Peyer's patch (tissue), 4 donors: ENCODE measurements around the gene BMPER. TPM values are rescaled to one million over a fixed set of nuclear protein-coding genes. Genes with fewer than 3 reads are reported as not detected.

Experiments
- DNase-seq, 3 donors: peaks; one replicate each; pipeline ENCODE4 v3.0.0-alpha.2; 2017 to 2019
- H3K27ac ChIP-seq, 4 donors: fragments of 200-600 bp; sonication (generic); one replicate each; pipeline ENCODE4 v1.5.1; 2016 to 2019
- H3K27me3 ChIP-seq, 2 donors: fragments of 200-600 bp; sonication (generic); one replicate each; pipeline ENCODE4 v1.5.1; 2019
- H3K36me3 ChIP-seq, 3 donors: fragments of 200-600 bp; sonication (generic); one replicate each; pipeline ENCODE4 v1.5.1; 2016 to 2019
- H3K4me1 ChIP-seq, 4 donors: fragments of 200-600 bp; sonication (generic); one replicate each; pipeline ENCODE4 v1.5.1; 2016 to 2019
- H3K4me3 ChIP-seq, 4 donors: fragments of 200-600 bp; sonication (generic); 1 replicate in 3 of 4; 2 replicates in 1 of 4; pipeline ENCODE4 v1.5.1; 2016 to 2019; ENCODE audit warnings: mild to moderate bottlenecking in 1 of 4
- H3K9me3 ChIP-seq, 4 donors: fragments of 200-600 bp; sonication (generic); one replicate each; pipeline ENCODE4 v1.5.1; 2016 to 2019; ENCODE audit warnings: mild to moderate bottlenecking in 1 of 4
- POLR2A ChIP-seq, 2 donors: fragments of 450-650 bp; IDR thresholded peaks; one replicate each; pipeline ENCODE4 v1.5.1; 2017; ENCODE audit warnings: antibody characterized with exemption in 2 of 2, mild to moderate bottlenecking in 2 of 2, moderate library complexity in 2 of 2
- total RNA-seq, 4 donors: library from RNA; depleted of rRNA; stranded (reverse); fragments of >200 nt; gene quantifications; one replicate each; pipeline ENCODE4 v1.1.0, GENCODE V29; 2016
- TF ChIP-seq, protein P1 (sequence below), 6 experiments: fragments of 450-650 bp in 4 of 6; fragments of 200-600 bp in 2 of 6; sonication (generic) in 1 of 6; IDR thresholded peaks; one replicate each; pipeline ENCODE4 v1.5.1; 2017 to 2019; ENCODE audit warnings: antibody characterized with exemption in 6 of 6, mild to moderate bottlenecking in 3 of 6, moderate library complexity in 1 of 6

BMPER gene
- total RNA-seq, 4 donors from 2014 or later, result 4.0 to 50.3 (median 17.6) TPM

DNA sequence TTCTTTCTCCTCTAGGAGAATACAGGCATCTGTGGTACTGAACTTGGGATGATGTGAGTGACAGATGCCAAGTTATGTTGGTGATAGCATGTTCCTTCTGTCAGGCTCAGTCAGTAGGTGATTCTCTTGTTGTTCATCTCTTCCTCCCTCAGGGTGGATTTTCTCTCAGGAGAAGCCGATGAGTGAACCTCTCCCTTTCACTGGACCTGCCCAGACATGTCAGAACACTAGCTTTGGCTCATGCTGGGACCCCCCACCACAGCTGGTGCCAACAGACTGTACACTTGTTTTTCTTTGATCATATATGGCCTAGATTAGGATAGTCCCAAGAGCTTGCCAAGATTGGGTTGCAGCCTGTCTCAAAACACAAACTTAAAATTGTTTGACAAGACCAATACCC lies 129.4 kb downstream of the BMPER start:
- no peaks in the 10 kb centered on the region for H3K27me3 ChIP-seq
- H3K9me3 ChIP-seq, result no peaks in the 10 kb centered on the region
- no peaks in the 10 kb centered on the region for H3K36me3 ChIP-seq
- no peak for DNase-seq
- H3K27ac ChIP-seq, result no peak overlapping the region
- TF ChIP-seq POLR2A (IDR thresholded peaks at IDR 0.05), result no peak
- TF ChIP-seq, protein P1, sequence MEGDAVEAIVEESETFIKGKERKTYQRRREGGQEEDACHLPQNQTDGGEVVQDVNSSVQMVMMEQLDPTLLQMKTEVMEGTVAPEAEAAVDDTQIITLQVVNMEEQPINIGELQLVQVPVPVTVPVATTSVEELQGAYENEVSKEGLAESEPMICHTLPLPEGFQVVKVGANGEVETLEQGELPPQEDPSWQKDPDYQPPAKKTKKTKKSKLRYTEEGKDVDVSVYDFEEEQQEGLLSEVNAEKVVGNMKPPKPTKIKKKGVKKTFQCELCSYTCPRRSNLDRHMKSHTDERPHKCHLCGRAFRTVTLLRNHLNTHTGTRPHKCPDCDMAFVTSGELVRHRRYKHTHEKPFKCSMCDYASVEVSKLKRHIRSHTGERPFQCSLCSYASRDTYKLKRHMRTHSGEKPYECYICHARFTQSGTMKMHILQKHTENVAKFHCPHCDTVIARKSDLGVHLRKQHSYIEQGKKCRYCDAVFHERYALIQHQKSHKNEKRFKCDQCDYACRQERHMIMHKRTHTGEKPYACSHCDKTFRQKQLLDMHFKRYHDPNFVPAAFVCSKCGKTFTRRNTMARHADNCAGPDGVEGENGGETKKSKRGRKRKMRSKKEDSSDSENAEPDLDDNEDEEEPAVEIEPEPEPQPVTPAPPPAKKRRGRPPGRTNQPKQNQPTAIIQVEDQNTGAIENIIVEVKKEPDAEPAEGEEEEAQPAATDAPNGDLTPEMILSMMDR (IDR thresholded peaks at IDR 0.05), result no peak
- H3K4me3 ChIP-seq, result no peak overlapping the region
- H3K4me1 ChIP-seq, result peaks cover 0 to 9% (median 0%) of the 10 kb centered on the region in 4 donors

DNA sequence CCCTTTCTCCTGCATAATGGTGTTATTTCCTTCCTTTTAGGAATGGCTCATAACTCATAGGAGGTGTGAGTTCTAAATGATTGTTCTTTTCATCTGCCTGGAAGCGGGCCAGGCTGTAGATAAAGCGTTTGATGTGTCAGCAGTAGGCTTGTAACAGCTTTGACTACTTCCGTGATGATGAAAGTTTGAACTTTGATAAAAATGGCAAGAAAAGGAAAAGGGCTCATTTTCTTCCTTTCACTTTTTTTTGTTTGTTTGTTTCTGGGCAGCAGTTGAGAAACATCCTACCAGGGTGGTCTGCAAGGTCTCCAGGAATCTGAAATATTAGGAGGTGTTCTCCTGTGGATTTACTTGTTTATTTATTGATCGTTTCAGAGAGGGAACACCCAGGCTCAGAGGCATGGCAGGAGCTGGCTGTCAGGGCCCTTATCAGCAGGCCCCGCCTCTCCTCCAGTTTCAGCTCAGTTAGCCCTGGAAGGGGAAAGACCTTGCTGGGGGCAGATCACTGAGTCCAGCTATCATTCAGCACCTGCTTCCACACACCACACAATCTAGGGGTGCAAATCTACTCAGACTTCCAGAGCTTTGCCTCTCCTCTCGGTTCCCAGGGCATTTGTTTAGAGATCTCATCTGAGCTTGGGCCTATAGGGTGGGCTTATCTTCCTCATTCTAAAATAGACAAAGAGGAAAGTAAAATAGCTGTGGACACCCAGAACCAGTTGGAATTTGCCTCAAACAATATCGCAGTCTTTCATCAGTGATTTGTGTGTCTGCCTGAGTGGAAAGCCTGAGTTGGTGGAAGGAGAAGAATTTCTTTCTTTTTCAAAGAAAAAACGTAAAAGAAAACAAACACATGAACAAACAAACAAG lies 130.9 kb downstream of the BMPER start:
- peak overlapping the region in 1 of 4 donors; percentile 4 for H3K4me3 ChIP-seq
- TF ChIP-seq POLR2A (IDR thresholded peaks at IDR 0.05), result no peak
- TF ChIP-seq, protein P1 (IDR thresholded peaks at IDR 0.05), result no peak
- peak in 2 of 3 donors; percentile 65 to 84 for DNase-seq
- H3K36me3 ChIP-seq, result no peaks in the 10 kb centered on the region
- peak overlapping the region in 2 of 4 donors; percentile 24 to 52 for H3K27ac ChIP-seq
- H3K27me3 ChIP-seq, result no peaks in the 10 kb centered on the region
- no peaks in the 10 kb centered on the region for H3K9me3 ChIP-seq
- H3K4me1 ChIP-seq, result peaks cover 0 to 9% (median 0%) of the 10 kb centered on the region in 4 donors

DNA sequence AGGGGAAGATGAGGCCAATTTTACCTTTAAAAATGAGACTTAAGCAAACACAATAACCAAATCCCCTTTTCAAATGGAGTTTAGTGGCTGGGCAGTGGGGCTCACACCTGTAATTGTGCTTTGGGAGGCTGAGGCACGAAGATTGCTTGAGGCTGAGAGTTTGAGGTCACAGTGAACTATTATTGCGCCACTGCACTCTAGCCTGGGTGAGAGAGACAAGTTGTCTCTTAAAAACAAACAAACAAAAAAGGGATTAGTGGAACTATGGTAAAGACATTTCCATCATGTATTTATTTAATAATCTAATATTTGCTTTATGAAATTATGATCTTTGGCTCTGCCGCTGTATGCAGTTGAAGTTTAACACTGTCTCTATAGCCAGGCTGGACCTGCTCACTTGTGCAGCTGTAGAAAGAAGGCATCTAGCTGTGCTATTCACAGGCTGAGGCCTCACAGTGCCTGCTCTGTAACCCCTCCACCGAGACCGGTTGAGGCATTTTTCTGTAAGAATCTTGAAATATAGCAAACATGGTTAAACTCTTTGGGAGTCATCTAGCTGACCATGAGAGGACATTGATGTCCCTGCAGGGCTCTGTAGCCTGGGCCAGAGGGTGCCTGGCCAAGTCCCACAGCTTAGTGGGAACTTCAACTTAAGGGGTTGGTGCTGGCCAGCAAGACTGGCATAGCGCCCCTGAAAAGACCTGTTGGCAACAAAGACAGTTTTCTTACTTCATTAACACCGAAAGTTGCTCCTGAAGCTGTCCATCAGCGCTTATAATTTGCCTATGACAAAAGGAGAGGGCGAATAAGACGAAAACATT lies 131.8 kb downstream of the BMPER start:
- H3K4me1 ChIP-seq, result peaks cover 0 to 9% (median 0%) of the 10 kb centered on the region in 4 donors
- no peak for TF ChIP-seq POLR2A (IDR thresholded peaks at IDR 0.05)
- TF ChIP-seq, protein P1 (IDR thresholded peaks at IDR 0.05), result no peak
- H3K9me3 ChIP-seq, result no peaks in the 10 kb centered on the region
- H3K36me3 ChIP-seq, result no peaks in the 10 kb centered on the region
- H3K4me3 ChIP-seq, result no peak overlapping the region
- no peak for DNase-seq
- H3K27me3 ChIP-seq, result no peaks in the 10 kb centered on the region
- H3K27ac ChIP-seq, result no peak overlapping the region

DNA sequence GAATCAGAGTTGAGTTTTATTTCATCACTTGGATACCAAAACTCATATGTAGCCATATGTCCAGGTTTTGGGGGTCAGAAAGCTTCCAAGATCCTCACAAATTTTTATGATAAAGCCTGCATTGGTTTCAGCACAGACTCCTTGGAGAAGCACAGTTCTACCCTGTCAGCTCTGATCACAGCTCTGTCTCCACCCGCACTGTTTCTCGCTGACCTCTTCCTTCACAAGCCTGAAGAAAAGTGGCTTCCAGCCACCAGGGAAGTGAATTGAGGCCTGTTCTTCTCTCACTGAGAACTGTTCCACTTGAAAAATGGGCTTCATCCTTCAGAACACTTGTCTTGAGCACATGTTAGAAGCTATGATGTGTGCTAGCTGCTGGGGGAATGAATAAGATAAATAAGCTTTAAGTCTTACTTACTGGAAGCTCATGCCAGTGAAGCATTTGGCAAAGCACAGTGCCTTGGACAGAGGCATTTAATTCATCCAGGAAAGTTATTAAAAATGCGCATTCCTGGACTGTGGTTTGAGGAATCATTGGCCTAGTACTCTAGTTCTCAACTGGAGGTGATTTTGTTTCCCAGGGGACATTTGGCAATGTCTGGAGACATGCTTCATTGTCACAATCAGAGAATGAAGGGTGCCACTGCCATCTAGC lies 133.6 kb downstream of the BMPER start:
- Histone ChIP-seq H3K9me3 (no peaks in the 10 kb centered on the region), H3K27me3 (no peaks in the 10 kb centered on the region), H3K4me1 (peaks cover 0 to 9% (median 0%) of the 10 kb centered on the region in 4 donors), H3K4me3 (no peak overlapping the region), H3K36me3 (no peaks in the 10 kb centered on the region), H3K27ac (no peak overlapping the region)
- DNase-seq, result no peak
- TF ChIP-seq POLR2A (IDR thresholded peaks at IDR 0.05), result no peak
- TF ChIP-seq, protein P1 (IDR thresholded peaks at IDR 0.05), result no peak

DNA sequence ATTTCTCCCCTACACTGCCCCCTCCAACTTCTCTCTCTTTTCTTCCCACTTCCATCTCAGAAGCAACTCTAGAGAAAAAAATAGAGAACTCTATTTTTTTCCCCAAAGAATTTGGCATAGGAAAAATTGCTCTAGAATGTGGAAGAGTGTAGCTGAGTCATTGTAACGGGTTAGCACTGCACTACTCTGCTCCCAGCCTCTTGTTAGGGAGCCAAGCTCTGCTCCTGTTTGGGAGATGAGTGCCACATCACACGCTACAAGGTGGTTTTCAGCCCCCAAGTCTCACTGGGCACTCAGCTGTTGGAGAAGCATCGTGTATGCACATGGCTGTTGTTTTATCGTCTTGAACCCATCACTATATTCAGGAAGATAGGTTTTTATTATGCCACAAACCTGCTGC lies 136.4 kb downstream of the BMPER start:
- H3K4me1 ChIP-seq, result peaks cover 0 to 2% (median 0%) of the 10 kb centered on the region in 4 donors
- no peak overlapping the region for H3K4me3 ChIP-seq
- TF ChIP-seq POLR2A (IDR thresholded peaks at IDR 0.05), result no peak
- TF ChIP-seq, protein P1 (IDR thresholded peaks at IDR 0.05), result no peak
- no peaks in the 10 kb centered on the region for H3K36me3 ChIP-seq
- H3K9me3 ChIP-seq, result no peaks in the 10 kb centered on the region
- no peaks in the 10 kb centered on the region for H3K27me3 ChIP-seq
- H3K27ac ChIP-seq, result no peak overlapping the region
- no peak for DNase-seq
